T-helper 22 cell (primary cell): Measurements from ENCODE around the gene DDX18.

Source experiments
- DNase-seq: peaks from one replicate; pipeline ENCODE4 v3.0.0-alpha.2; 2020; ENCODE audit warnings: low read depth

Gene DDX18

DNA sequence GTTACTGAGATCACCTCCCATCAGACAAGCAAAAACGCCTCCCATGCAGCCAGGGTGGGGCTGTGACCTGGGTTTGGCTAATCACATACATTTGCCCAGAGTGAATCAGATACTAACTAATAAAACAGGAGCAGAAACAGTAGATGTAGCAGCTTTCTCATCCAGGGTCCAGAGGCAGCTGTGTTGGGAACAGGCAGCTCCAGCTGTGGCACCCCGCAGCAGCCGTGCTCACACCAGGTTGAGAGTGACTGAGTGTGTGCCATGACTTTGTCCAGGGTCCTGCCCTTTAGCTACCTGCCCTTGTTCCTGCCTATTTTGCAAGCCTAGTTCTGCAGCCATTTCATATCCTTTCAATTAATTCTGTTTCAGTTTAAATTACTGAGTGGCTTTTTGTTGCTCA, 20.5 kb downstream of the DDX18 start:
- no peak for DNase-seq

DNA sequence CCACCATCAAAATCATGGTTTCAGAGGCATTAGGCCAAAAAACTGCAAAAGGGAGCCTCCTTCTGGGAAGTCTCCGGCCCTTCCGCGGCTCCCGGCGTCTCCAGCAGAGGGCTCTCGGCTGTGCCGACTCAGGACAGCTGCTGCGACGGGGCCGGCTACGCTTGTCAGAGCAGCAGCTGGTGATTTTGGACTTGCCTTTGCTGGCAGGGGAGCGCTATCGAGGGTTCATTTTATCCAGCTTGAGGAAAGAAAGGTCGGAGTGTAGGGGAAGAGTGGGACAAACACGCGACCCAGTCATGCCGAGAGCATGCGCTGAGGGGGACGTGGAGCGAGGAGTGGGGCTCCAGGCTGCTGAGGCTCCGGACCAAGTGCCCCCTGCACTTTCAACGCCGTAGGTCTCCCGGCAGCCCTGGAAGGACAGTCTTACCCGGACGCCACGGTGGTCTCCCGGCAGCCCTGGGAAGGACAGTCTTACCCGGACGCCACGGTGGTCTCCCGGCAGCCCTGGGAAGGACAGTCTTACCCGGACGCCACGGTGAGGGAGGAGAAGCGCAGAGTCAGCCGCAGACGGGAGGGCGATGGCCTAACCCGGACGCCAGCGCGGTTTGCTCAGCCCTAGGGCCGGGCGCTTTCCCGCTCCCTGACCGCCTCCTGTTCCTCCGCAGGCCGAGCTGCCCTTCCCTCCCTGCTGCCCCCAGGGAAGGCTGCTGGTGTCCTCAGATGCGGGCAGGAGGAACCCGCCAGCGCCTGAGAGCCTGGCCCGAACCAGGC, 21.7 kb downstream of the DDX18 start:
- no peak for DNase-seq

DNA sequence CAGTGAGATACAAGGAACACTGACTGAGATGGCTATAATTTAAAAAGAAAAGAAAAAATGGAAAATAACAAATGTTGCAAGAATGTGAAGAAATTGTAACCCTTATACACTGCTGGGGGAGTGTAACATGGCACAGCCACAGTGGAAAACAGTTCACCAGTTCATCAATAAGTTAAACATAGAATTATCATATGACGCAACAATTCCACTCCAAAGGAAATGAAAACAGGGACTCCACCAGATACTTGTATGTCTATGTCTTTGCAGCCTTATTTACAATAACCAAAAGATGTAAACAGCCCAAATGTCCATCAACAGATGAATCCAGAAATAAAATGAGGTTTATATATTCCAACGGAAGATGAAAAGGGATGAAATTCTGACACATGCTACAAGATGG, 30.8 kb downstream of the DDX18 start:
- no peak for DNase-seq

DNA sequence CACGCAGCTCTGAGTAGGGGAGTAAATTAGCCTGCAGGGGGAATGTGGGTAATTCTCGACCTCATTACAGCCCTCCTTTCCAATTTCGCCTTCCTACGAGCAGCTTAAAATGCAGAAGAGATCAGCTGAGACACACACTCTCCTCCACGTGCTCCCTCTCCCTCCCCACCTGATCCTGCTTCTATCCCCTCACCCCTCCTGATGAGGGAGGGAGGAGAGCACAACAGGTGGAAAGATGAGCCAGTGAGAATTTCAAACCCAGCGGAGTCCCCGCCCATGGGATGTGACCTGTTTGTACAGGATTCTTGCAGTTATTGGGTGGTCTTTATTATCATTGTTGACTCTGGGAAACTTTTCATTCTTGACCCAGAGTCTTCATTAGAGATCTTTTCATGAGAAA, 35.5 kb downstream of the DDX18 start:
- no peak for DNase-seq

DNA sequence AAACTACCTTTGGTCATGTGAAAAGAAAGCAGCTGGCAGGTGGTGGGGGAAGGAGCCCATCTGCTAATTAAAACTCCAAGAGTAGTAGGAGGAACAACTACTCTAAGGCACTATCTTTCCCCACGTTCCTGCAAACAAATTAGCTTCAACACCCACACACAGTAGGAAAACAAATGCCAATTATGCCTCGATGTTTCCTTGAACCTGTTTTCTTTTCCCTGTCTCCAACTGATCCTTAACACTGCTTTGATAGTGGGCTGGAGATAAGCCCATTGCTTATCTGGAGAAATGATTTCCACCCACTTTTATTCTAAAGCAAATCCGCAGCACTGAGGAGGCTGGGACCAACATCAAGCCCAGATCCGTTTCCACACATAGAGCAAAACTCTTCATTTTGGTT, 36.0 kb downstream of the DDX18 start:
- DNase-seq: no peak

DNA sequence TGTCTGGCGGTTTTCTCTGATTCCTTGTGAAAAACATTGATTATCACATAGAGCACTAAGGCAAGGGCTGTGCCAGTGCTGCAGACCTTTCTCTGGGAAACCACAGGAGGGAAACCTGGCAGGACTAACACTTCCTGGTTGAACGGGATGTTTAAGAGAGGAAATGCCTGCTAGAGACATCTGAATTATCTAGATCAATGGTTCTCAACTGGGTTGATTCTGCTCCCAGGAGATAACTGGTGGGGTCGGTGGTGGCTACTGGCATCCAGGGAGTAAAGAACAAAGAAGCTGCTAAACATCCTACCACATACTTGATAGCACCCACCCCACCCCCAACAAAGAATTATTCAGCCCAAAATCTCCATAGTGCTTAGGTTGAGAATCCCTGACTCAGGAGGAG, 37.5 kb downstream of the DDX18 start:
- DNase-seq: no peak

DNA sequence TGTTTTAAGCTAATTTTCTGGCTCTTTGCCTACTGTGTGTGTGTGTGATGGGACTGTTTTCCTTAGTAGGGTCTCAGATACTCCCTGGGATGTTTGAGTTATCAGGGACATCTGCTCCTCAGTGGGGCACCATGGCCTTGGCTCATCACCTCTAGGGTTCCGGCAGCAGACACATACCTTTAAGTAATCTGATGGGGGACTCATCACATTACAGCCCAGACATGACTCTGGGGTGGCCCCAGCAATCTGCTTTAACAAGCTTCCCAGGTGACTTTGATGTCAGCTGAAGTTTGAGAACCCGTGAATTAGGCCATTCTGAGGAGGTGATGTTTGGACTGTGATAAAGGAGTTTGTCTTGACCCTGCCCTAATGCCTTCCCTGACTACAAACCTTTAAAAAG, 38.8 kb downstream of the DDX18 start:
- DNase-seq: no peak

DNA sequence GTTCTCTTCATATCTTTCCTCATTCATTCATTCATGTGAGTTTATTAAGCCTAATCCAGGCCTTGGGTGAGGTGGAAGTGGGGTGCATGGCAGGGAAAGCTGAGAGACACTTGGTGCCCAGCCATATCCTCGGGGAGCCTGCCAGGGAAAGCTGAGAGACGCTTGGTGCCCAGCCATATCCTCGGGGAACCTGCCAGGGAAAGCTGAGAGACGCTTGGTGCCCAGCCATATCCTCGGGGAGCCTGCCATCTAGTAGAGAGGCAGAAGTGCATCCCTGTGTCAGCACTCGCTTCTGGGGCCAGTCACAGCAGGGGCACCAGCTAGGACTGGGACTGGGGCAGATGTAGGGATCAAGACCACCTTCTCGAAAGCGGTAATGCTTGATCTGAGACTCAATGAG, 39.4 kb downstream of the DDX18 start:
- DNase-seq: no peak

DNA sequence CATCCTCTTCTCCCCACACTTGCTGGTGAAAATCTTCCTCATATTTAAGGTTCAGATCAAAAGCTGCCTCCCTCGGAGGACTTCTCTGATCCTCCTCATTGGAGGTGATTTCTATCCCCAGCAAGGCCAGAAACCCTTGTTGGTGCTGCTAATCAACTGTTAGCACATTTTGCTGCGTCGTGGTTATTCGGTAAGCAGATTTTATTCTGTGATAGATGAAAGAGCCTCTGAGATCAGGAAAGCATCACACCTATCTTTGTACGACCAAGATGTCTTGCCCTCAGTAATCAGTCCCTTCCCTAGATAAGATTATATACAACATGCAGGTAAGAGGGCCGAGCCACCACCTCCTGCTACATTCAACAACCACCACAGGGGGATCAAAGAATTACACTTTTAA, 40.1 kb downstream of the DDX18 start:
- no peak for DNase-seq

DNA sequence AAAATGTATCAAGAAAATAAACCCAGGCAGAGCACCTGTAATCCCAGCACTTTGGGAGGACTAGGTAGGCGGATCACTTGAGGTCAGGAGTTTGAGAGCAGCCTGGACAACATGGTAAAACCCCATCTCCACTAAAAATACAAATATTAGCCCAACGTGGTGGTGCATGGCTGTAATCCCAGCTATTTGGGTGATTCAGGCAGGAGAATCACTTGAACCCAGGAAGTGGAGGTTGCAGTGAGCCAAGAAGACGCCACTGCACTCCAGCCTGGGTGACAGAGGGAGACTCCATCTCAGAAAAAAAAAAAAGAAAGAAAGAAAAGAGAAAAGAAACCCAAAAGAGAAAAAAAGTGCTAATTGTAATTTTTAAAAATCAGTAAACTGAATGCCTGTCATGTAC, 41.4 kb downstream of the DDX18 start:
- DNase-seq: no peak

DNA sequence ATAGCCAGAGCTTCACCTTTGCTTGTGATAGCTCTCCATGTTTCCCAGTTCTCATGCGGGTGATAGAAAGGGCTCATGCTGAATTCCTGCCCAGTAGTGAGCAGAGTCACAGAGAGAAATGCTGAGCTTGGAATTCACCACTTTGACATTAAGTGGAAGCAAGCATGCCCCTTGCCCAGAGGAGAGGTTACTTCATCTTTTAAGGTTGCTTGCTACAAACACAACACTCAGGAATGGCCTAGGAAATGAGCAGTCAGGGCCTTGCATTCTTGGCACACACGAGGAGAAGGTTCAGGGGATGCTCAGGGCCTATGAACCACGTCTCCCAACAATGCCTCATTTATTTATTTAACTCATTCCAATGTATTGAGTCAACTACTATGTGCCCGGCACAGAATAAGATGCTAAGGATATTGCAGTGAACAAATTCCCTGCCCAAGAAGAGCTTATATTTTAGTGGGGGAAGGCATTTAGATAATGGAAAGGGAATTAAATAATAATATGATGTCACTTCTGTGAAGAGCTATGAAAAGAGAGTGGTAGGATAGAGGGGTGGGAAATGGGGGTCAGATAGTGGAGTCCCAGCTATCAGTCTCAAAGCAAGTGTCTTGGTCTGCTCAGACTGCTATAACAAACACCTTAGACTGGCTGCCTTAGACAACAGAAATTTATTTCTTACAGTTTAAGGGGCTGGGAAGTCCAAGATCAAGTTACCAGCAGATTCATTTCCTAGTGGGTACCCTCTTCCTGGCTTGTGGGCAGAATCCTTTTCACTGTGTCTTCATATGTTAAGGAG, 42.1 kb downstream of the DDX18 start:
- DNase-seq: no peak

DNA sequence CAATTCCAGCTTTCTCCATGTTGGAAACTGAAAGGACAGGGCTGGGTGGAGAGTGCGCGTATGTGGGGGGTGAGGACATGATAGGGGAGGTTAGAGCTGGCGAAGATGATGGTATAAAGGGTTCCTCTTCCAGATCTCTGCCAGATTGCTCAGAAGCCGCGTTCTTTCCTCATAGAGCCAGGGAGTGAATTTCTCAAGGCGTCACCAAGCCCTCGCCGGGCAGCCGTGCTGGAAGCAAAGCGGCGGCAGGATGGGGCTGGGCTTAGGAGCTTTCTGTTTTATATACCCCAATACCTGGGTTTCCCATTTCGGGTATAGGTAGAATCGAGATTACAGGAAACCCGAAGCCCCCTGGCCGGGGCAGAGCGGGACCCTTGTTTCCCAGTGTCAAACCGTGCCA, 43.8 kb downstream of the DDX18 start:
- no peak for DNase-seq

DNA sequence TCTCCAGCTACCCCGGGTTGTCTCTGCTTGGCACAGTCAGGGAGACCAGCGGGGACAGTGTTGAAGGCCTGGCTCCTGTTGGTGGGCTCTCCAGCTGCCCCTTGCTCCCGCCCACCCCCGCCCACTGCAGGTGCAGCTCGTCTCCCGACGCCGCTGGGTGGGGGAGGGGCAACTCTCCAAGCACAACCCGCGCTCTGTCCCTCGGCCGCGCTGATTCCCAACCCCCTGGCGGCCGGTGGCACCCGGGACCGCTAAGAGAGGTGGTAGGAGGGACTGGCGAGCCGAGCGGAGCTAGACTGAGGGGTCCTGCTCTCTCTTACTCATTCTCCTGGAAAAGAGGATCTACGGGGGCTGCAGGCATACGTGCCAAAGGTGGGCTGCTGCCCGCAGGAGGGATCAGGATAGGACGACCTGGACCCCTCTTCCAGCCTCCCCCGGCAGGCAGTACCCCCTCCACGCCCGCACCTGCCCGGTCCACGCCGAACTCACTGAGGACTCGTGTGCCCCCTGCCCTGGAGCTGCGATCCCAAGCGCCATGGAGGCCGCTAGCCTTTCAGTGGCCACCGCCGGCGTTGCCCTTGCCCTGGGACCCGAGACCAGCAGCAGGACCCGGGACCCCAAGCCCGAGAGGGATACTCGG, 44.5 kb downstream of the DDX18 start:
- DNase-seq: no peak

DNA sequence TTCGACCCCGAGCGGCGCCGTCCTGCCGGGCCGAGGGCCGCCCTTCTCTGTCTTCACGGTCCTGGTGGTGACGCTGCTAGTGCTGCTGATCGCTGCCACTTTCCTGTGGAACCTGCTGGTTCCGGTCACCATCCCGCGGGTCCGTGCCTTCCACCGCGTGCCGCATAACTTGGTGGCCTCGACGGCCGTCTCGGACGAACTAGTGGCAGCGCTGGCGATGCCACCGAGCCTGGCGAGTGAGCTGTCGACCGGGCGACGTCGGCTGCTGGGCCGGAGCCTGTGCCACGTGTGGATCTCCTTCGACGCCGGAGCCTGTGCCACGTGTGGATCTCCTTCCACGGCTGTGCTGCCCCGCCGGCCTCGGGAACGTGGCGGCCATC, 45.0 kb downstream of the DDX18 start:
- DNase-seq: no peak

DNA sequence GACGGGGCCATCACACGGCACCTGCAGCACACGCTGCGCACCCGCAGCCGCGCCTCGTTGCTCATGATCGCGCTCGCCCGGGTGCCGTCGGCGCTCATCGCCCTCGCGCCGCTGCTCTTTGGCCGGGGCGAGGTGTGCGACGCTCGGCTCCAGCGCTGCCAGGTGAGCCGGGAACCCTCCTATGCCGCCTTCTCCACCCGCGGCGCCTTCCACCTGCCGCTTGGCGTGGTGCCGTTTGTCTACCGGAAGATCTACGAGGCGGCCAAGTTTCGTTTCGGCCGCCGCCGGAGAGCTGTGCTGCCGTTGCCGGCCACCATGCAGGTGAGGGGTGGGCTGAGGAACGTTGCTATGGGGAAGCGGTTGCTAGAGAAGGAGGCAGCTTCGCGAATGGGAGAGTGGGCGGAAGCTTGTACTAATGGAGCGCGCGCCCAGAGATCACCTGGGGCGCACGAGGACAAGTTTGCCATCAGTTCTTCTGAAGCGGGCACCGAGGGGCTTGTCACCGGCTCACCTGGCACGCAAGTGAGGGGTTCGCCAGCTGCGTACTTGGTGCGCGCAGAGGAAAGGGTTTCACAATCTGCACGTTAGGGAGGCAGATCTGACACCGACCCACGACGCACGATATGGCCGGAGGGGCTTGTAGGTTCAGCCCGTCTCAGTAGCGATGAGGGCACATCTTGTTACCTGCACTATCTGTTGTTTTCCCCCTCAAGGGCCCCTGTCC, 45.6 kb downstream of the DDX18 start:
- DNase-seq: no peak

DNA sequence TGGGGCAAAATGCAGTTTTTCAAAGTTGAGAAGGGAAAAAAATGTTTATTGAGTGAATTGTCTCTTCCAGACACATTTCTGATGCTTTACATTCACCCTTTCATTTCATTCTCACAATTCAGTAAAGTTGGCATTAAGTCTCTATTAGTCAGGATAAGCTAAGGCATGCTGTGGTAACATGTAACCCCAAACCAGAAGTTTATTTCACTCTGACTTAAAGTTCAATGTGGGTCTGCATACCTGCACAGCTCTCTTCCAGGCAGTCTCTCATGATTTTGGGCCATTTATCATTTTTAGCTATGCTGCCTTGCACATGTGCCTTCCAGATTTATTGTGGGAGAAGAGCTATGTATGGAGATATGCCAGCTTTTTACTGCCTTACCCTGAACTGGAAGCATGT, 48.0 kb downstream of the DDX18 start:
- no peak for DNase-seq

DNA sequence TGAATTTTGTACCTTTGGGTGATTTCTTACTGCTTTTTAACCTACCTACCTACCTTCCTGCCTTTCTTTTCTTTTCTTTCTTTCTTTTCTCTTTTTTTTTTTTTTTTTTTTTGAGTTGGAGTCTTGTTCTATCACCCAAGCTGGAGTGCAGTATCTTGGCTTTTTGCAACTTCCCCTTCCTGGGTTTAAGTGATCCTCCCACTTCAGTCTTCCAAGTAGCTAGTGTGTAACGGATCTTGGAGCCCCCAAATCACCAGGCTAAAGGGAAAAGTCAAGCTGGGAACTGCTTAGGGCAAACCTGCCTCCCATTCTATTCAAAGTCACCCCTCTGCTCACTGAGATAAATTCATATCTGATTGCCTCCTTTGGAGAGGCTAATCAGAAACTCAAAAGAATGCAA, 61.3 kb downstream of the DDX18 start:
- no peak for DNase-seq

DNA sequence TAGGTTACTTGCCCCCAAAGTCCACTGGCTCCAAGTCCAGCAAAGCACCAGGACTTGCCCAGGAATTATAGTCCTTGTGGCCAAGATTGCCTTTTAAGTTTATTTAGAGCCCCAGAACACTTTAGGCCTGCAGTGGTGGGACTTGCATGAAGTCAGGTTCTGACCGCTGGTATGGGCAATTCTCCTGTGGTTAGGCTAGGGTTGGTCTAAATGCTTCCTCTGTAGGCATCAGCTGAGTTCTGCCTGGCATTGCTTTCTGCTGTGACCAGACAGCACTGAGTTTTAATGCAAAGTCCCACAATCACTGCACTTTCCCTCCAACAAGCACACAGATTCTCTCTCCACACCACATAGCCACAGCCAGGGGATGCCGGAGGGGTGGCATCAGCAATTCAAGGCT, 64.5 kb downstream of the DDX18 start:
- no peak for DNase-seq
